GM21447 (cell line): Measurements from ENCODE around the gene MAP1LC3C.
"Not testable (repeated sequence)": the region's sequence is repeated elsewhere in the genome, so short reads cannot be mapped to it uniquely, and the experiment has no call there.

Experiments
- ATAC-seq: cut with Tn5 transposase; IDR thresholded peaks from one replicate; pipeline ENCODE4 v1.9.1; 2021; ENCODE audit not compliant: unreplicated experiment

Gene MAP1LC3C

GRCh38 chr1:241994171-241994570 is 4.7 kb downstream of the MAP1LC3C start:
- ATAC-seq, result no peak

GRCh38 chr1:241992734-241993133 is 6.2 kb downstream of the MAP1LC3C start:
- no peak for ATAC-seq

GRCh38 chr1:241990040-241990439 is 8.9 kb downstream of the MAP1LC3C start:
- no peak for ATAC-seq

- ATAC-seq, result not testable (repeated sequence)
Observed at GRCh38 chr1:241988389-241988930, 10.4 kb downstream of the MAP1LC3C start.

- ATAC-seq, result no peak
Observed at GRCh38 chr1:241985787-241986186, 13.1 kb downstream of the MAP1LC3C start.

GRCh38 chr1:241979926-241980325 is 19.0 kb downstream of the MAP1LC3C start:
- no peak for ATAC-seq

- ATAC-seq, result no peak
Observed at GRCh38 chr1:241979071-241979470, 19.8 kb downstream of the MAP1LC3C start.

GRCh38 chr1:241976229-241976628 is 22.7 kb downstream of the MAP1LC3C start:
- no peak for ATAC-seq

GRCh38 chr1:241972703-241973369 is 26.1 kb downstream of the MAP1LC3C start:
- no peak for ATAC-seq

GRCh38 chr1:241968611-241969010 is 30.3 kb downstream of the MAP1LC3C start:
- no peak for ATAC-seq

- no peak for ATAC-seq
Observed at GRCh38 chr1:241964550-241965282, 34.2 kb downstream of the MAP1LC3C start.

GRCh38 chr1:241963722-241964121 is 35.2 kb downstream of the MAP1LC3C start:
- ATAC-seq, result no peak

- no peak for ATAC-seq
Observed at GRCh38 chr1:241962153-241962552, 36.7 kb downstream of the MAP1LC3C start.

GRCh38 chr1:241957692-241958494 is 41.0 kb downstream of the MAP1LC3C start, which contains the start of gene BECN2:
Gene BECN2, plus strand, starts transcription at chr1:241957767. Its CDS starts 0 bp downstream, at chr1:241957767.
- no peak for ATAC-seq

- ATAC-seq, result no peak
Observed at GRCh38 chr1:241950390-241950789, 48.5 kb downstream of the MAP1LC3C start.

GRCh38 chr1:241947354-241947753 is 51.5 kb downstream of the MAP1LC3C start:
- no peak for ATAC-seq
